GM12878 (cell line): ENCODE measurements around the gene TSPAN31. TPM values are rescaled to one million over a fixed set of nuclear protein-coding genes. Genes with fewer than 3 reads are reported as not detected.

ENCODE experiments used
- ETV6 ChIP-seq, 2 experiments: fragments of 450-650 bp in 1 of 2; IDR thresholded peaks in 1 of 2; conservative IDR thresholded peaks in 1 of 2; 2 replicates each; pipeline ENCODE4 v1.6.1; 2014; ENCODE audit warnings: antibody characterized with exemption in 1 of 2, borderline replicate concordance in 1 of 2, low read depth in 1 of 2, mild to moderate bottlenecking in 1 of 2, moderate library complexity in 1 of 2
- JUNB ChIP-seq: IDR thresholded peaks from 2 replicates; pipeline ENCODE4 v1.6.1; 2016; ENCODE audit warnings: antibody characterized with exemption, mild to moderate bottlenecking
- NFIC ChIP-seq: IDR thresholded peaks from 2 replicates; pipeline ENCODE4 v1.6.1; 2012; ENCODE audit warnings: low read depth, mild to moderate bottlenecking, inconsistent platforms, low read length, moderate library complexity
- PRDM15 ChIP-seq: fragments of 450-650 bp; formaldehyde crosslinking; IDR thresholded peaks from 2 replicates; pipeline ENCODE4 v1.4.0; 2020; ENCODE audit warnings: mild to moderate bottlenecking, moderate library complexity
- RCOR1 ChIP-seq: conservative IDR thresholded peaks from 2 replicates; pipeline ENCODE4 v1.6.1; 2012; ENCODE audit warnings: low read depth, low read length, improper control_type of control experiment
- RELB ChIP-seq: fragments of 450-650 bp; IDR thresholded peaks from 2 replicates; pipeline ENCODE4 v1.6.1; 2017; ENCODE audit warnings: low read depth, mild to moderate bottlenecking, moderate library complexity
- SP1 ChIP-seq: IDR thresholded peaks from one replicate; pipeline ENCODE4 v1.6.1; 2011; ENCODE audit warnings: low read depth, low read length
- SRF ChIP-seq, 2 experiments: IDR thresholded peaks; 2 replicates each; pipeline ENCODE4 v1.6.1; 2011; ENCODE audit warnings: low read depth in 2 of 2, low read length in 2 of 2, mild to moderate bottlenecking in 1 of 2, moderate library complexity in 1 of 2
- STAT1 ChIP-seq: fragments of 450-650 bp; conservative IDR thresholded peaks from 2 replicates; pipeline ENCODE4 v1.6.1; 2014; ENCODE audit warnings: antibody characterized with exemption, mild to moderate bottlenecking
- WRNIP1 ChIP-seq: IDR thresholded peaks from 2 replicates; pipeline ENCODE4 v1.6.1; 2011; ENCODE audit warnings: low read depth, low read length, improper control_type of control experiment, borderline replicate concordance
- ZBED1 ChIP-seq: IDR thresholded peaks from 2 replicates; pipeline ENCODE4 v1.6.1; 2016; ENCODE audit warnings: borderline replicate concordance
- polyA plus RNA-seq, 11 experiments: library from polyadenylated mRNA; depleted of rRNA in 4 of 11; unstranded in 6 of 11; stranded (reverse) in 5 of 11; fragments of >200 nt; fragmentation: Nextera tagmentation in 4 of 11; fragmentation: Illumina TruSeq in 1 of 11; extraction: Ambion mirVana in 4 of 11; extraction: Trizol in 1 of 11; gene quantifications; 1 replicate in 1 of 11; 2 replicates in 10 of 11; pipeline versions ENCODE4 v1.2.1 to v1.2.3, GENCODE V29; 2011 to 2016; ENCODE audit warnings: inconsistent platforms in 2 of 11, missing spikeins in 2 of 11, low read depth in 1 of 11
- total RNA-seq, 4 experiments: library from RNA; depleted of rRNA in 3 of 4; stranded (reverse); fragments of >200 nt in 3 of 4; fragmentation: Illumina TruSeq in 1 of 4; extraction: Trizol in 1 of 4; gene quantifications; 2 replicates each; pipeline versions ENCODE4 v1.2.1 to v1.2.3, GENCODE V29; 2013 to 2021

TSPAN31 gene
- total and polyA plus RNA-seq, 10 of the 15 experiments (the other 5 are each of a cell fraction or from before 2014, with no cell fraction given), result 11.8 to 32.2 (median 24.7) TPM

GRCh38 chr12:57744777-57745484, at the start of gene TSPAN31 (continued):
- TF ChIP-seq PRDM15 (CRISPR knock-in tag) (peak; percentile 66; the same call in 1 of the 2 replicates), RELB (peak; percentile 89), ZBED1 (no peak; the same call in 1 of the 2 replicates), SP1 (peak; percentile 95), RCOR1 (no peak), JUNB (peak; percentile 83), ETV6 (conservative IDR thresholded peaks at IDR 0.05 in 1 of 2, IDR thresholded peaks at IDR 0.05 in 1 of 2; ENCODE audit: borderline replicate concordance in 1 of 2, low read depth in 1 of 2) (peak in 1 of 2 experiments; percentile 41; a peak in 1 of 4 replicates), NFIC (peak; percentile 47; the same call in 1 of the 2 replicates), WRNIP1 (no peak), SRF (IDR thresholded peaks at IDR 0.05; ENCODE audit: low read depth in 2 of 2, low read length in 2 of 2) (no peak), STAT1 (no peak)
